Left cardiac atrium (tissue), 4 donors: Measurements from ENCODE around the gene HSD17B8. TPM values are rescaled to one million over a fixed set of nuclear protein-coding genes. Genes with fewer than 3 reads are reported as not detected.

Experiments used
- ATAC-seq, 2 donors: fragments of 200-7000 bp; cut with Tn5 transposase; one replicate each; pipeline ENCODE4 v1.9.1; 2020; ENCODE audit warnings: mild to moderate bottlenecking in 2 of 2, moderate library complexity in 2 of 2
- DNase-seq: peaks from one replicate; pipeline ENCODE4 v3.0.0-alpha.2; 2020
- intact Hi-C, 2 donors: fragments of 100-400 bp; cut with DNase I; formaldehyde crosslinking; loops; one replicate each; pipeline versions ENCODE4 v1.14.1 to v1.15.1; 2022 to 2023
- total RNA-seq, 2 donors: library from RNA; stranded (reverse); fragmentation: NEBNext Ultra II Directional; extraction: Animal tissue kit (Norgen Biotek cat#: 25700); gene quantifications; one replicate each; pipeline ENCODE4 v1.2.1, GENCODE V29; 2021
- donor health status: DM: no; HTN: yes; CAD: no.
- donor health status: DM: no; HTN: yes; CAD: no; lungs with severe emphysema.
- donor health status: DM: yes; HTN: yes; CAD: no.
- donor health status: Dilated cardiomyopathy.

Gene HSD17B8
- total RNA-seq, 2 donors from 2014 or later = 13.3 to 14.3 TPM

- DNase-seq = peak; percentile 51
- intact Hi-C loops = no loop called here
- peak in 1 of 2 donors; percentile 1 for ATAC-seq
Measured at GRCh38 chr6:33201147-33201545, 3.3 kb upstream of the HSD17B8 start.

DNA sequence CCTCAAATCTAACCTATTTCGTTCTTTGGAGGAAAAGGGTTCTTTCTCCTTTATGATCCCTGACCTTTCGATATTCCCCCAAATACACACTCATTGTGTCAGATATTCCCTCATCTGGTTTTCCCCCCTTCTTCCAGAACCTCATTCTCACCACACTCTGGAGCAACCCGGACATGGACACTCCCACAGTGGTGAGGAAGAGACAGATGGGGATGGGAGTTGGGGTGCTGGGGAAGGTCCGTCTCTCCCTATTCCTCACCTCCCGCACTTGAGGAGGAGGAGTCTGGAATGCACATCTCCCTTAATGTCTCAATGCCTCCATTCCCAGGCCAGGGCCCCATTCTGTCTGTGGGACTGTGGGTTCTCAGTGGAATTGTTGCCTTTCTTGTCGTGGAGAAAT is 2.5 kb upstream of the HSD17B8 start:
- ATAC-seq = no peak
- DNase-seq = no peak
- intact Hi-C loops = no loop called here

GRCh38 chr6:33202799-33203198 is 1.7 kb upstream of the HSD17B8 start:
- ATAC-seq (no peak), DNase-seq (no peak)
- intact Hi-C loops = no loop called here

GRCh38 chr6:33203443-33204164 is 851 bp upstream of the HSD17B8 start:
- intact Hi-C loops = no loop called here
- no peak for DNase-seq
- ATAC-seq = no peak

DNA sequence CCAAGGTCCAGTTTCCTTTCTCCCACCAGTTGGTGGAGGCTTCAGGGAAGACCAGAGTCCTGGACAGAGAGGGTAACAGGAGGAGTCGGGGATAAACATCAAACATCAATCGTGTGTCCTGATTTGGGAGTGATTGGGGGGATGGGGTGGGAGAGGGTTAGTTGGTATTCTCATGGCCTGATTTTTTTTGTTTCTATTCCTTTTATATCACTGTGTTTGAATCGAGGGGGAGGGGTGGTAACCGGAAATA is 365 bp upstream of the HSD17B8 start:
- intact Hi-C loops = no loop called here
- DNase-seq = no peak
- no peak for ATAC-seq

DNA sequence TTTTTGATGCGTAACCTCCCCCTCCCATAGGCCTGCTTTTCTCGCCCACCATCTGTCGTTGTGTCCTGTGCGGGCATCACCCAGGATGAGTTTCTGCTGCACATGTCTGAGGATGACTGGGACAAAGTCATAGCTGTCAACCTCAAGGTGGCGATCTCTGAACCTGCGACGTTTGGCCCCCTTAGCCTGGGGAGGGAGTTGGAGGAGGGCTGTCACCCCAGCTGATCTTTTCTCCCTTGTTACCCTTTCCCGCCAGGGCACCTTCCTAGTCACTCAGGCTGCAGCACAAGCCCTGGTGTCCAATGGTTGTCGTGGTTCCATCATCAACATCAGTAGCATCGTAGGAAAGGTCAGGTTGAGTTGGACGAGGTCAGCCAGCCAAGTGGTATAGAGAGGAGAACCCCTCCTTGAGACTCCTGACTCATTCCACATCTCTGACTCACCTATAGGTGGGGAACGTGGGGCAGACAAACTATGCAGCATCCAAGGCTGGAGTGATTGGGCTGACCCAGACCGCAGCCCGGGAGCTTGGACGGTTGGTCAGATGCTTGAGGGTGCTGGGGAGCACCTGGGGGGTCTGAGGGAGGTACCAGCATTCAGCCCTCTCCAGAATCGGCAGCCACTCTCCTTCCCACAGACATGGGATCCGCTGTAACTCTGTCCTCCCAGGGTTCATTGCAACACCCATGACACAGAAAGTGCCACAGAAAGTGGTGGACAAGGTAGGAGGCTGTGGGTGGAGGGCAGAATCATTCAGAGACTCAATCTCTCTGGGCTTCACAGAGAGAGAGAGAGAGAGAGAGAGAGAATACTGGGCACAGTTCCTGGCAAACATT is 954 bp downstream of the HSD17B8 start:
- intact Hi-C loops = no loop called here
- ATAC-seq = no peak
- no peak for DNase-seq

DNA sequence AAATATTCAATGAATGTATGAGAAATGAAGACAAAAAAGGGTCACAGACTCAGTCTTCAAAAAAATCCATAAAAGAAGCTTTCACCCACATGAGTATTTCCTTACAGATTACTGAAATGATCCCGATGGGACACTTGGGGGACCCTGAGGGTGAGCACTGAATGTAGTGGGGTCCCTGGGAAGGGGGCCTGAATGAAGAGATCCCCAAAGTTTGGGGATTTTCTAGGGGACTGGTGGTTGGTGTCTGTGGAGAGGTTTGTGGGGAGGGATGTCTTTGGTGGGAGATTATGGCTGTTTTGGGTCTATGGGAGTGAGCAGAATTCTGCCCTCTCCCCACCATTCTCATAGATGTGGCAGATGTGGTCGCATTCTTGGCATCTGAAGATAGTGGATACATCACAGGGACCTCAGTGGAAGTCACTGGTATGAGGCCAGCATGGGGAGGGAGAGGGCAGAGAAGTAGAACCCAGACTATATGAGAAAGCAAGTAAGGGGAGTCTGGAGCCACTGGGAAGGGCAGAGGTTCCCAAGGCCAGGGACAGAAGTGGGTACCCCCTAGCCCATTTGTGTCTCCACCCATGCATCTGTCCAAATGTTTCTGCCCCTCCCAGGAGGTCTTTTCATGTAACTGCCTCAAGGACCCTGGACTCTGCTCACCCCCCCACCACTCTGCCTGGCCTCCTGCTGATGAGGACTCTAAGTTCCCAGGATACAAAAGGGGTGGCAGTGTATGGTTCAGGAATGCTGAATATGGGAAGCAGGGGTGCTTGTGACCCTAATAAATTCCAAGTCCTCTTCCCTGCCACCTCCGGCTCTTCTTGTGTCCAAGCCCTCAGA is 1.8 kb downstream of the HSD17B8 start:
- intact Hi-C loops = no loop called here
- no peak for ATAC-seq
- no peak for DNase-seq

GRCh38 chr6:33206864-33207551 is 2.6 kb downstream of the HSD17B8 start:
- DNase-seq = peak; percentile 39
- no peak for ATAC-seq
- intact Hi-C loops = no loop called here

- DNase-seq (peak; percentile 68), ATAC-seq (peak; percentile 29 to 48)
- intact Hi-C loops = no loop called here
Measured at GRCh38 chr6:33207552-33208090, 3.2 kb downstream of the HSD17B8 start.

DNA sequence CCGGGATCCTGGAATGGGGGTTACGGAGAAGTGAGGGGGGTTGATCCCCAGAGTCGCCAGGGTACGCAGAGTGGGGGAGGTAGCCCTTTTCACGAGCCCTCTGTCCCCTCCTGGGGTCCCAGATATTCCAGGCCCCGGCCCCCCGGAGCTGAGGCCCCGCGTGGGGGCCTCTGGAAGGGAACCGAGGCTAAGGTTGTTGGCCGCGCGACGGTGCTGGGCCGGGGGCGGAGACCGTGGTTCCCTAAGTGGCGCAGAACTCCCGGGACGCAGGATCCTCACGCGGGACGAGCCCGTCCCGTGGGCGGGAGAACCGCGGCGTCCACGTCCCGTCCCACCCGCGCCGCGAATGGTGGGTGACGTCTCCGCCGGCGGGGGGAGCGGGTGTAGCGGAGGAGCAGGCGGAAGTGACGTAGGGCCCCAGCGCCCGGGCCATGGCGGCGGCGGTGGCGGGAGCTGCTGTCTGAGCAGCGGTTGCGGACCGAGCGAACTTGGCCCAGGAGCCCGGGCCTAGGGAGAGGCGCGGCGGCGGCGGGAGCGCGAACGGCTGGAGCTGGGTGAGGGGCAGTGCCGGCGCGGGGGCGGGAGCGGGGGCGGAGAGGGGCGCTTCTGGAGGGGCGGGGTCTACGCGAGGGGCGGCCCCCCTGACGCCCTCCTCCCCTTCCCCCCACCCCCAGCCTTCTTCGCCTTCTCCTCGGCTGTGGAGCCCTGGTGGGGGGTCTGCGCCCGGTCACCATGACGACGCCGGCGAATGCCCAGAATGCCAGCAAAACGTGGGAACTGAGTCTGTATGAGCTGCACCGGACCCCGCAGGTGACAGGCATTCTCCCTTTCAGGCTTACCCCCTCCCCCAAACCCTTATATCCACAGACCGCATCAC is 3.9 kb downstream of the HSD17B8 start, which contains the start of gene RING1:
Gene RING1, plus strand, starts transcription at position 410 of the 877 bp plus-strand sequence. Its CDS starts 323 bp downstream, at position 733.
- DNase-seq = peak; percentile 93
- ATAC-seq = peak; percentile 83 to 90

GRCh38 chr6:33209856-33210255 is 5.4 kb downstream of the HSD17B8 start:
- DNase-seq = no peak
- intact Hi-C loops = loop anchor here in 1 of 2 donors (5.0 kb wide), 1 partner anchor 37 kb away; no protein-coding TSS in a partner anchor
- no peak for ATAC-seq

More for the DNA sequence above, 3.9 kb downstream of the HSD17B8 start, which contains the start of gene RING1:
- intact Hi-C loops = no loop called here

DNA sequence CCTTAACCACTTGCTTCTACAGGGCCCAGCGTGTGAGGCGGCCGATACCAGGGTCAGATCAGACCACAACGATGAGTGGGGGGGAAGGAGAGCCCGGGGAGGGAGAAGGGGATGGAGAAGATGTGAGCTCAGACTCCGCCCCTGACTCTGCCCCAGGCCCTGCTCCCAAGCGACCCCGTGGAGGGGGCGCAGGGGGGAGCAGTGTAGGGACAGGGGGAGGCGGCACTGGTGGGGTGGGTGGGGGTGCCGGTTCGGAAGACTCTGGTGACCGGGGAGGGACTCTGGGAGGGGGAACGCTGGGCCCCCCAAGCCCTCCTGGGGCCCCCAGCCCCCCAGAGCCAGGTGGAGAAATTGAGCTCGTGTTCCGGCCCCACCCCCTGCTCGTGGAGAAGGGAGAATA is 6.7 kb downstream of the HSD17B8 start:
- intact Hi-C loops = loop anchor here in 1 of 2 donors (5.0 kb wide), 1 partner anchor 36 kb away; no protein-coding TSS in a partner anchor
- ATAC-seq = no peak
- DNase-seq = no peak

DNA sequence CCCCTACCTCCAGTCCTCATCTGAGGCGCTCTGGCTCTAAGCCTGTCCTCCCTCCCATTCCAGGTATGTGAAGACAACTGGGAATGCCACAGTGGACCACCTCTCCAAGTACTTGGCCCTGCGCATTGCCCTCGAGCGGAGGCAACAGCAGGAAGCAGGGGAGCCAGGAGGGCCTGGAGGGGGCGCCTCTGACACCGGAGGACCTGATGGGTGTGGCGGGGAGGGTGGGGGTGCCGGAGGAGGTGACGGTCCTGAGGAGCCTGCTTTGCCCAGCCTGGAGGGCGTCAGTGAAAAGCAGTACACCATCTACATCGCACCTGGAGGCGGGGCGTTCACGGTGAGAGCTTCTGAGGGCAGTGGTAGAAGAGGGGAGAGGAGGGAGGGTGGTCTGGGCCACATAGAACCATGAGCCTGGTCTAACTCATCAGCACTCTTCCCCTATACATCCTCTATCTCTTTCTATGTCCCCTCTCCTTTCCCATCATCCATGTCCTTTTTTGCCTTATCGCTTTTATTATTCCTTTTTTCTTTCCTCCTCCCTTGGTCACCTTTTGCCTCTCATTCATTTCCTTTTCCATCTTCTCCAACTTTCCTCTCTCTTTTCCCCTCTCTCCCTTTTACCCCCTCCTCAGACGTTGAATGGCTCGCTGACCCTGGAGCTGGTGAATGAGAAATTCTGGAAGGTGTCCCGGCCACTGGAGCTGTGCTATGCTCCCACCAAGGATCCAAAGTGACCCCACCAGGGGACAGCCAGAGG is 7.4 kb downstream of the HSD17B8 start:
- intact Hi-C loops = loop anchor here in 1 of 2 donors (5.0 kb wide), 1 partner anchor 35 kb away; no protein-coding TSS in a partner anchor
- no peak for ATAC-seq
- DNase-seq = no peak

GRCh38 chr6:33212857-33213165 is 8.4 kb downstream of the HSD17B8 start:
- no peak for DNase-seq
- intact Hi-C loops = loop anchor here in 1 of 2 donors (5.0 kb wide), 1 partner anchor 34 kb away; no protein-coding TSS in a partner anchor
- ATAC-seq = no peak

GRCh38 chr6:33213166-33213988 is 8.9 kb downstream of the HSD17B8 start:
- DNase-seq (peak; percentile 48), ATAC-seq (peak; percentile 28 to 43)
- intact Hi-C loops = loop anchor here in 1 of 2 donors (5.0 kb wide), 1 partner anchor 34 kb away; no protein-coding TSS in a partner anchor

DNA sequence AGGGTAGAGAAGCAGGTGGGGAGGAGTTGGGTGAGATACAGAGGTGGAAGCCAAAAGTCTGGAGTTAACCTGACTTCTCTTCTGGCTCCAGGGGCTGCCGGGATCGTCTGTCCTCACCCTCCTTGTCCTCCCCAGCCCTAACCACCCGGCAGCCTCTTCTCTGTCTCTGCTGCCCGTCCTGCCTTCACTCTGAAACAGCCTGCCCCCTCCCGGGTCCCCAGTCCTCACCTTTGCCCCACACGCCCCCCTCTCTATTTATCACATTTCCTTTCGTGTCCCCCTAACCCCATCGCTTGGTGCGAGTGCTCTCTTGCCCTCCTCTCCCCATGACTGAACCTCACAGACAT is 9.5 kb downstream of the HSD17B8 start:
- intact Hi-C loops = loop anchor here in 1 of 2 donors (5.0 kb wide), 1 partner anchor 33 kb away; no protein-coding TSS in a partner anchor
- ATAC-seq (peak in 1 of 2 donors; percentile 1), DNase-seq (no peak)
